Measurements from ENCODE around the gene SLC35F4. TPM values are rescaled to one million over a fixed set of nuclear protein-coding genes. Genes with fewer than 3 reads are reported as not detected.

The SLC35F4 gene
- total and polyA plus RNA-seq, 10 donors, result not detected

DNA sequence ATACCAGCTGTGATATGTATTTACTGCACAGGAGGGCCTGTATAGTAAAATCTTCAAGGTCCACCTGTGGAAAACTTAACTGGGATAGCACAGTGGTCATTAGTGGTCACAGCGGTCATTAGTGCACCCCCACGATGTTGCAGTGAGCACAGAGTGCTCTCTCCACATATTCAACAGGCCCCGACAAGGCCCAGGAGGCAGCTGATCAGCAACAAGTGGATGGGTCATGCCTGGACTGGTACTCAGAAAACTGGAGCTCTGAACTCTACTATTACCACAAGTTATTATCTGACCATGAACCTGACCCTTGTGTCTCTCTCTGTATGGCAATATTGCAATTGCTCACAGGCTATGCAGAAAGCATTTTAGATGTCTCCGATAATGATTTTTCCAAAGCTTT is 129.5 kb downstream of the SLC35F4 start:
- H3K4me3 ChIP-seq, result no peak overlapping the region
- DNase-seq, result no peak
- H3K27ac ChIP-seq, result no peak overlapping the region
- WGBS, 5 donors, result 72 to 94% (median 80%) methylated on average over 4 of the region's 4 CpGs
- no peaks in the 10 kb centered on the region for H3K9me3 ChIP-seq
- no peaks in the 10 kb centered on the region for H3K27me3 ChIP-seq (replicated peaks in 1 of 7)
- intact Hi-C loops (cut with DNase I; ENCODE audit: low total_unique reads), result no loop called here
- H3K4me1 ChIP-seq, result no peaks in the 10 kb centered on the region
- TF ChIP-seq, protein P1, sequence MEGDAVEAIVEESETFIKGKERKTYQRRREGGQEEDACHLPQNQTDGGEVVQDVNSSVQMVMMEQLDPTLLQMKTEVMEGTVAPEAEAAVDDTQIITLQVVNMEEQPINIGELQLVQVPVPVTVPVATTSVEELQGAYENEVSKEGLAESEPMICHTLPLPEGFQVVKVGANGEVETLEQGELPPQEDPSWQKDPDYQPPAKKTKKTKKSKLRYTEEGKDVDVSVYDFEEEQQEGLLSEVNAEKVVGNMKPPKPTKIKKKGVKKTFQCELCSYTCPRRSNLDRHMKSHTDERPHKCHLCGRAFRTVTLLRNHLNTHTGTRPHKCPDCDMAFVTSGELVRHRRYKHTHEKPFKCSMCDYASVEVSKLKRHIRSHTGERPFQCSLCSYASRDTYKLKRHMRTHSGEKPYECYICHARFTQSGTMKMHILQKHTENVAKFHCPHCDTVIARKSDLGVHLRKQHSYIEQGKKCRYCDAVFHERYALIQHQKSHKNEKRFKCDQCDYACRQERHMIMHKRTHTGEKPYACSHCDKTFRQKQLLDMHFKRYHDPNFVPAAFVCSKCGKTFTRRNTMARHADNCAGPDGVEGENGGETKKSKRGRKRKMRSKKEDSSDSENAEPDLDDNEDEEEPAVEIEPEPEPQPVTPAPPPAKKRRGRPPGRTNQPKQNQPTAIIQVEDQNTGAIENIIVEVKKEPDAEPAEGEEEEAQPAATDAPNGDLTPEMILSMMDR (IDR thresholded peaks at IDR 0.05 in 8 of 11, conservative IDR thresholded peaks at IDR 0.05 in 3 of 11), result no peak
- no peak for TF ChIP-seq POLR2AphosphoS5 (IDR thresholded peaks at IDR 0.05)
- TF ChIP-seq POLR2A (IDR thresholded peaks at IDR 0.05), result no peak
- no peaks in the 10 kb centered on the region for H3K36me3 ChIP-seq

DNA sequence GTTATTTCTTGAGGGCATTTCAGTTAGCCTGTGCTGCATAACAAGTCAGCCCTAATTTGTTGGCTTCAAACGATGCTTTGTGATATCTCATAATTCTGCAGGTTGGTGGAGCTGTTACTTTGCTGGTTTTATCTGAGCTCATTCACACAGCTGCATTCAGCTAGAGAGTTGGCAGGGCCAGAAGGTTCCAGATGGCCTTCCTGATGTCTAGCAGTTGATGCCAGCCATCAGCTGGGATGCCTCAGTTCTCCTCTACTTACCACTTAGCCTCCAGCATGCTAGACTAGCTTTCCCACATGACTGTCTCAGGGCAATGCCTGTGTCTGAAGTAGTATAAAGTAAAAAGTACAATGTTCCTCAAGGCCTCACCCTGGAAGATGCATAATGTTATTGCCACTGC is 130.6 kb downstream of the SLC35F4 start:
- H3K4me3 ChIP-seq, result no peak overlapping the region
- no peaks in the 10 kb centered on the region for H3K27me3 ChIP-seq (replicated peaks in 1 of 7)
- intact Hi-C loops (cut with DNase I; ENCODE audit: low total_unique reads), result no loop called here
- H3K27ac ChIP-seq, result no peak overlapping the region
- no peaks in the 10 kb centered on the region for H3K4me1 ChIP-seq
- no peaks in the 10 kb centered on the region for H3K9me3 ChIP-seq
- no peak for DNase-seq
- no peaks in the 10 kb centered on the region for H3K36me3 ChIP-seq
- WGBS, 5 donors, result 80 to 92% (median 85%) methylated on average over 1 of the region's 1 CpG
- TF ChIP-seq, protein P1 (IDR thresholded peaks at IDR 0.05 in 8 of 11, conservative IDR thresholded peaks at IDR 0.05 in 3 of 11), result no peak
- no peak for TF ChIP-seq POLR2AphosphoS5 (IDR thresholded peaks at IDR 0.05)

DNA sequence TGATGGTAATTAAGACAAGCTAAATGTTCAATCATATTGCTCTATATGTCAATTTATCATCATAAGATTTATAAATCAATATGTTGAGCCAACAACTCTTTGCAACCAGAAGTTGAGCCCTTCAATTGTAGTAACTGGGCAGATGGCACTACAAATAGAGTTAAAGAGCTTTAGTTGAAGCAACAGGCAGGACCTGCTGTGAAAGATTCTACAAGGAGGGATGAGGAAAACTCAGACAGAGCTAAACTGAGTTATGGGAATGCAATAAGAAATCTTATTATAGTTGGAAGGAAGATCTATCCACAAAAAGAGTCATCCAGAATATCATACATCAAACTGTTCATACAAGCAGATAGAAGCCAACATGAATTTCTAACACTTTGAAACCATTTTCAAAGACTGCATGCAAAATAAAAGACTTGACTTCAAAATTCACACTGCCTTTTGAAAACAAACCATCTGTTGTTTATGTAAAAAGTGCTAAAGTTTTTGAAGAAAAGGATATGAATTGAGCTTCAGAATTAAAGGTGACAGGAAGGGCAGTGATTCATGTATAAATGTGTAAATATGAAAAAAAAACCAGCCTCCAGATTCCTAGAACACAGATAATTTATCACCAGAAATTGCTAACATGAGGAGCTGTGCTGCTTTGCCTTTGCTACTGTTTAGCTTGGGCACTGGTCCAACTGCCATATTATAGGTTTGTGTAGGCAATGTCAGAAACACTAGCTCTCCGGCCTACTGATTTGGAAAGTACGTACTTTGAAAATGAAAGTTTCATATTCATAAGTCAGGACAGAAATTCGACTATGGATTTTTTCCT is 133.2 kb downstream of the SLC35F4 start:
- 39 to 67% (median 56%) methylated on average over 3 of the region's 3 CpGs for WGBS, 5 donors
- intact Hi-C loops (cut with DNase I; ENCODE audit: low total_unique reads), result no loop called here
- TF ChIP-seq POLR2A (IDR thresholded peaks at IDR 0.05), result no peak
- TF ChIP-seq POLR2AphosphoS5 (IDR thresholded peaks at IDR 0.05), result no peak
- TF ChIP-seq, protein P1 (IDR thresholded peaks at IDR 0.05 in 8 of 11, conservative IDR thresholded peaks at IDR 0.05 in 3 of 11), result no peak

DNA sequence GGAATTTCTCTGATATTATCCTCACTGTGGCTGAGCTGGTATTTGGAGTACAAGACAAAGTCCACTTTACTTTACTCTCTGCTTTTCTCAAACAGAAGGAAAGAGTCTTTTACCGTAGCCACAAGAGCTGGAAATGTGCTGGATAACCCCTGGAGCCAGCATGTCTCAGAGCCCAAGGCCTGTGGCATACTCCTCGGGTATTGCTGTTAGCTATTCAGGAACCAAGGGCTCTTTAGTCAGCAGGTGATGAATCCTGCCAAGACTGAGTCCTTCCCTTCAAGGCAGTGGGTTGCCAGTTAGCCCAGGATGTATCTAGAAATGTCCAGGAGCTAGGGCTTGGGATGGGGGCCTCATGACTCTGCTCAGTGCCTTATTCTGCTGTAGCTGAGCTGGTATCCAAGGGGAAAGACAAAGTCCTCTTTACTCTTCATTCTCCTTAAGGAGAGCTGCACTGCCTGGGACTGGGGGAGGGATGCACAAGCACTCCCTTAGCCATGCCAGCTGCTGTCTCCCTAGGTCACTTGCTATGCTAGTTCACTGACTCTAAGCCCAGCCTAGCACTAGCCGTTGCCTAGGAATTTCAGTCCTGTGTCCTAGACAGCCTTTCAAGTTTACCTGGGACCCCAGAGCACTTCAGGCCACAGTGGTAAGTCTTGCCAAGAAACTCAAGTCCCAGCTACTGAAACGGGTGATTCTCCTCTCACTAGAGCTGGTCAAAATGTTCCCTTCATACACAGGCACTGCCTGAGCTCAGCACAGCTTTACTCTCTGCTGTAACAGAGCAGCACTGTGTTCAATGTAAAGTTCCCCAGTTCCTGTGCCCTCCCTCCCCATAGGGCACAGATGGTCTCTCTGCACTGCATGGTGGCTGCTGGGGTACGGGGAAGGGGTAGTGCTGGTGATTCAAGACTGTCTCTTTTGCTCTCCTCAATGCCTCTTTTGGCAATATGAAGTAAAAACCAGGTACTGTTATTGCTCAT is 136.4 kb downstream of the SLC35F4 start:
- TF ChIP-seq, protein P1 (IDR thresholded peaks at IDR 0.05 in 8 of 11, conservative IDR thresholded peaks at IDR 0.05 in 3 of 11), result no peak
- no peak overlapping the region for H3K4me3 ChIP-seq
- no peaks in the 10 kb centered on the region for H3K27me3 ChIP-seq (replicated peaks in 1 of 7)
- 49 to 64% (median 58%) methylated on average over 5 of the region's 5 CpGs for WGBS, 5 donors
- no peak overlapping the region for H3K27ac ChIP-seq
- no peaks in the 10 kb centered on the region for H3K4me1 ChIP-seq
- H3K9me3 ChIP-seq, result no peaks in the 10 kb centered on the region
- intact Hi-C loops (cut with DNase I; ENCODE audit: low total_unique reads), result no loop called here
- no peaks in the 10 kb centered on the region for H3K36me3 ChIP-seq
- no peak for DNase-seq

More for the DNA sequence above, 133.2 kb downstream of the SLC35F4 start:
- H3K4me1 ChIP-seq, result no peaks in the 10 kb centered on the region
- DNase-seq, result no peak
- H3K36me3 ChIP-seq, result no peaks in the 10 kb centered on the region
- H3K4me3 ChIP-seq, result no peak overlapping the region
- no peaks in the 10 kb centered on the region for H3K27me3 ChIP-seq (replicated peaks in 1 of 7)
- H3K27ac ChIP-seq, result no peak overlapping the region
- H3K9me3 ChIP-seq, result no peaks in the 10 kb centered on the region
